ENCODE results near the gene ANGEL2.

GRCh38 chr1:213060836-213061235 is 45.2 kb upstream of the ANGEL2 start:
- no peak for TF ChIP-seq CTCF (conservative IDR thresholded peaks at IDR 0.05 in 1 of 2, IDR thresholded peaks at IDR 0.05 in 1 of 2; ENCODE audit: extremely low read depth in 1 of 2, insufficient read depth in 1 of 2, low read depth in 1 of 2, low read length in 2 of 2)
- no peak for TF ChIP-seq EZH2 (IDR thresholded peaks at IDR 0.05; ENCODE audit: borderline replicate concordance, low read length)

Data from mammary epithelial cell (primary cell).